GM21390 (cell line): Measurements from ENCODE around the gene PGM2.

Experiments
- ATAC-seq: cut with Tn5 transposase; IDR thresholded peaks from one replicate; pipeline ENCODE4 v1.9.1; 2021; ENCODE audit not compliant: unreplicated experiment

PGM2 gene

DNA sequence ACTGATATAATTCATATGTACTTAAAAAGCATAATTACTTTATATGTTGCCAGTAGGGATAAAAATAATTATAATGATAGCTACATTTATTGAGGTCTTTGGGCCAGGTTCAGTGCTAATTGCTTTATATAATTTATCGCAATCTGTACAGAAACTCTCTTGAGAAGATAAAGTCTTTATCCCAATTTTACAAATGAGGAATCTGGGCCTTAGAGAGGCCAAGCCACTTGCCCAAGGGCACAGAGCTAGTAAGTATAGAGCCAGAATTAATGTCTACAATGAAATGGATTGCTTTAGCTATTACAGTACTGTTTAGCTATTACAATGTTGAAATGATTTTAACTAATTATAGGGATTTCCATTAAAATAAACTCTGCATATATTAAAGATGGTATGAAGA lies 33.8 kb downstream of the PGM2 start:
- ATAC-seq = no peak

DNA sequence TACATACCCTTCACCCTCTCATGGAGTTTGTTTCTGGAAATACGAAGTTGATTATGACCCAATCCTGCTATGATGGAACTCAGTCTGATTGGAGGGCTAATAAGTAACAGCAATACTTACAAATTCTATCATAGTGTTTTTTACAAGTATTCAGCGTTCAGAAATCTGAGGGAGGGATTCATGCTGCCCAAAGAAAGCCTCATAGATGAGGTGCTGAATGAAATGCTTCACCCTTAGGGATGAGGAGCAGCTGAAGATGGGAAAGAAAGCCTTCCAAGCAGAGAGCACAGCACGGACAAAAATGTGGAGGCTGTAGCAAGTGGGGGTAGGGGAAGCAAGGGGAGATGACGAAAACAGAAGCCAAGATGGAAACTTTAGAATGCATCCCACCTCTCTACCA lies 36.5 kb downstream of the PGM2 start:
- no peak for ATAC-seq

DNA sequence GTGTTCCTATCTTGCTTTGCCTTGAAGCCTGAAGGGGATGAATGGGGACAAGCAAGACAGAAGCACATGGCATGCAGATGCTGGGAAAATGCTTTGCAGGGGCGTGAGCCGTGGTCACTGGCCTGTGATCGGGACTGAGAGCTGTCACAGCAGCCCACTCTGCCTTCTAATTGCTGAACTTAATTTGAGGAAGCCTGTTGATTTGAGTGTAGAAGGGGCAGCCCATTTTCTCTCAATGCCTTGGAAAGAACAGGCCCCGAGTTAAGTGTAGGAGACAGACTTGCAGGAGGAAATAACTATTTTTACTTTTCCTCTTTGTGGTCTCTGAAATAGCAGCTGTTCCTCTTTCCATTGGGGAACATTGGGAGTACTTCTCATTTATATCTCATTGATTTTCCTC lies 38.3 kb downstream of the PGM2 start:
- no peak for ATAC-seq

DNA sequence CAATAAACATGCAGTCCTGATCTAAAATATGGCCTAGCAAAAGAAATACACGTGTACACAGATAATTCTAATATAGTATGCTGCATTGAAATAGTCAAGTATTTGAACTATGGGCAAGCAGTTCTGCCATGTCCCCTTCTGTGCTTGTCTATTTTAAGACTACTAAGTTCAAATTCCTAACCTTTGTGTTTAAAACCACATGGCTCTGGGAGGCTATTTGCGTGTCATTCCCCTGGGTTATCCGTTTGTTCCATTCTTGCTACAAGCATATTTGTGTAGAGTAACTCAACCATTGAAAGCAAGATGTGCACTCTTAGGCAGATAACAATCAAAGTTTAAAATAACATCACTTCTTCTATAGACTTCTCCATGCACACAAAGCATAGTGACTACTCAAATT lies 39.0 kb downstream of the PGM2 start:
- ATAC-seq = no peak

DNA sequence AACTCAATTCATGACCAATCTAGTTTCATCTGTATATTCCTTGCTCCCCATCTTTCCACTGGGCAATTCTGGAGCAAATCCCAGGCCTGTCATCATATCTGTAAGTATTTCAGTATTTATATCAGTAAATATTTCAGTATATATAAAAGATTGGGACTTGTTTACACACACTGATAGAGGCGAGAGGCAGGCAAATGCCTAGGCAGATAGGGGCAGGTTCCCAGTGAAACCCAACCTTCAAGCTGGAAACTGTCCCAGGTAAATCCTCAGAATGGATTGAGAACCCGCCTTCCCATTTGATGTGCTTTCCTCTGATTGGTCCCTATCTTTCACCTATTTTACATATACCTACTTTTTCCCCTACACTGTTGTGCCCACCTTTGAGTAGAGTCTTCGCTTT lies 40.6 kb downstream of the PGM2 start:
- ATAC-seq = no peak

DNA sequence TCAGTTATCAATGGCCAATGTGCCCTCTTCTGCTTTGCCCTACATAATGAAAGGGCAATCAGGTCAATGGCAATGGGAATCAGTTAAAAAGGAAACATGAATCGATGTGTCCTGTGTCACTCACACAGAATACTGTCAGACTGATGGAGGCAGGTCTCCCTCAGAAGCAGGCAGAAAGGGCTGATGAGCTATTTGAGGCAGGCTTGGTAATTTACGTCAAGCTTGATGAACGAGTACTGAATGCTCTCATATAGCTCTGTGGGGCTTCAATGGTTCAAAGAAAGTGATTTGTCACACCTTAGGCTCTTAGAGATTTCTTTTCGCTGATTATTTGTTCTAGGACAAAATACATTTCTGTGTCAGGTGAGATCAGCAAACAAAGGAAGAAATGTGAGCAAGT lies 41.8 kb downstream of the PGM2 start:
- ATAC-seq = no peak

DNA sequence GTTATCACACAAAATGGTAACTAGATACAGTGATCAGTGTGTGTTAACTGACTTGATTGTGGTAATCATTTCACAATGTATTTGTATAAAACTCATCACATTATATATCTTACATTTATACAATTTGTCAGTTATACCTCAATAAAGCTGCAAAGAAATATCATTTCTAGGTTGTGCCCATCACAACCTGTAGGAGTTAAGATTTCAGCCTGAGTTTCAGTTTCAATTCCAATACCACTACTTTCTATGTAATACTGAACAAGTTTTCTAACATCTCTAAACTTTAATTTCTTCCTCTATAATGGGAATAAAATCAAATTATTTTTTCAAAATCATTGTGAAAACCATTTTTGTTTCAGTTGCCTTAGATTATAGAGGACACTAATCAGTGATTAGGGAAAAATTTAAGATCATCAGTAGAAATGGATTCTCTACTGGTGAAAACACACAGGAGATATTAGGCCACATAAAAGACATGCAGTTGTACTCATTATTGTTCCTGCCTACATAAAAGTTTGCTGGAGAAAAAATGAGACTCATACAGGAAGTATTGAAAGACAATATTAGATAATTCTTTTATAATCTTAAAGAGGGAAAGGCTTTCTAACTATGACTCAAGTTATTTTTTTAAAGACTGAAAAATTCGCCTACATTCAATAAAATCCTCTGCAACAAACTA lies 46.0 kb downstream of the PGM2 start:
- ATAC-seq = no peak

DNA sequence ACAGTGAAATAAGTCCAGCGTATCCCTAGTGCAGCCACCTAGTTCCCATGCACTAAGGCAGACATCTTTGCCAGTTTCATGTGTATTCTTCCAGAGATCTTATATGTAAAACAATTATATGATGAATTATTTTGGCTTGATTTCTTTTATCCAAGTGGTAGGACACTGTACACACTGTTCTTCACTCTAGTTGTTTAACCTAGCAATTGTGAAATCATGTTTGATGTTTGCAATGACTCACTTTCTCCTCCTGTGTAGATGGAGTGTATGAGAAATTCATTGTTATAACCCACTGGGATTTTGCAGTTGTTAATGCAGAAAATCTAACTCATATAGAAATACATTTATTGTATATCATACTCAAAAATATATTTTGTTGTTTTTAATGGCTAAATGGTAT lies 46.9 kb downstream of the PGM2 start:
- no peak for ATAC-seq

DNA sequence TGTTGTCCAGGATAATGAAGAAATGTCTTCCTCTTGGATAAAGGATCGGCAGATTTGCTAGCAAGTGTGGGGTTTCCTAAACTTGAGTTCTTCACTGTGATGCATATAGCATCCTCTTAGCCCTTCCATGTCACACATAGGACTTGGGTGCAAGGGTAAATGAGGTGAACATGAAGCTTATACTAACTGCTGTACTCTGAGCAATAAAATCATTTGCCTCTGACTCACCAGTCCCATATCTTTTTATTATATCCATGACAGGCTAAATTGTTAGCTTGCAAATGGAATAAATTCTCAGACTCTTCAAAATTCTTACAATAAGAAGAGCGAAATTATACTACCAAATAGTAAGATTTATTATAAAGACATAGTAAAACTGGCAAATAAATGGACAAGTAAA lies 49.7 kb downstream of the PGM2 start:
- no peak for ATAC-seq

DNA sequence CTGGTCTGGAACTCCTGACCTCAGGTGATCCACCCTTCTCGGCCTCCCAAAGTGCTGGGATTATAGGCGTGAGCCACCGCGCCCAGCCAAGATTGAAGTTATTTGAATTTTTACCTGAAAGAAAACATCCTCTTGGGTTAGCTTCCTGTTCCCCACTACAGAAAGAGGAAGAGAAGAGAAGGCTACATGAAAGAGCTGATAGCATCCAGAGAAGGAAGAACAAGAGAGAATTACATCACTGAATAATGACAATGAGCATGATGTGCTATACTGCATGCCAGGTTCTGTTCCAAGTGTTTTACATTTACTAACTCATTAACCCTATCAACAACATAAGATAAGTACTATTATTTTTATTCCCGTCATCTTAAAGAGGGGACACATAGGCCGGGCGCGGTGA lies 52.9 kb downstream of the PGM2 start:
- ATAC-seq = no peak

DNA sequence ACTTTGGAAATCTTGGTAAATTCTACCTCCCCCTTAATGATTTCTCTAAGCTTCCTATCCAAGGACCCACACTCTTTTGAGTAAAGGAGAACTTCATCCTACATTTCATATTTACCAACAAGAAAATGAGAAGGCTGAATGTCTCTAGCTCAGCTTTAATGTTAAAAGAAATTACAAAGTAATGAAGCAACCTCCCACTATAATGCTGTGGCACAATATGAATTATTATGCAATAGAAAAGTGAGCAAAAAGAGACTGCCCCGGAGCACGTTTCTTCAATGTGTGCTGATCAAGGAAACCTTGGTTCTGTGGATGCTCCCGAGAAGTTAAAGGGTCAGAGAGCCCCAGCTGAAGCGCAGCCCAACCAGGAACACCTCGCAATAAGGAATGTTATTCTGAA lies 55.3 kb downstream of the PGM2 start:
- no peak for ATAC-seq

DNA sequence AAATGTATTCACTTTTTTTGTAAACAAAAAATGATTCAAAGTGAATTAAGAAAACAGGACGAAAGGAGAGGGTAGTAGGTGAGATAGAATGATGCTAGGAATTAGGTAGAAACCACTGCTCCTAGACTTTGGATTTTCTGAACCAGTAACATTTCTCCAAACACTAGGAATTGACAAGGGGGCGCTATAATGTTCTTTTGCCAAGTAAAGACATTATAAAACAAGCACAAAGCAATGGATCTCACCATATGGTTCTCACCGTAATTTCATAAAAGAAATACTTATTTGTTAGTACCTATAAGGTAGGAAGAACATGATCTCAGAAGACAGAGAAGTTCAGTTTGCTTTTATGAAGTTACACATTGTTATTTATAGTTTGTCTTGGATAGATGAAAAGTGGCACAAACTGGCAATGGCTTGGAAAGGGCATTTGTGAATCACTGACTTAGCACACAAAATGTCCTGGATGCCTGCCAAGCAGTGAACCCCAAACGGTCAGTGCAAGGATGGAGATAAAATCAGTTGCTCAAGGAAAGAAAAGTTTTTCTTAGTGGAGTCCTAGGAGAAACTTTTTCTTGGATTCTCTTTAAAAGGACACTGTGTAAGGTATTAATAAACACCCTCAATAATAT lies 56.3 kb downstream of the PGM2 start:
- ATAC-seq = no peak

DNA sequence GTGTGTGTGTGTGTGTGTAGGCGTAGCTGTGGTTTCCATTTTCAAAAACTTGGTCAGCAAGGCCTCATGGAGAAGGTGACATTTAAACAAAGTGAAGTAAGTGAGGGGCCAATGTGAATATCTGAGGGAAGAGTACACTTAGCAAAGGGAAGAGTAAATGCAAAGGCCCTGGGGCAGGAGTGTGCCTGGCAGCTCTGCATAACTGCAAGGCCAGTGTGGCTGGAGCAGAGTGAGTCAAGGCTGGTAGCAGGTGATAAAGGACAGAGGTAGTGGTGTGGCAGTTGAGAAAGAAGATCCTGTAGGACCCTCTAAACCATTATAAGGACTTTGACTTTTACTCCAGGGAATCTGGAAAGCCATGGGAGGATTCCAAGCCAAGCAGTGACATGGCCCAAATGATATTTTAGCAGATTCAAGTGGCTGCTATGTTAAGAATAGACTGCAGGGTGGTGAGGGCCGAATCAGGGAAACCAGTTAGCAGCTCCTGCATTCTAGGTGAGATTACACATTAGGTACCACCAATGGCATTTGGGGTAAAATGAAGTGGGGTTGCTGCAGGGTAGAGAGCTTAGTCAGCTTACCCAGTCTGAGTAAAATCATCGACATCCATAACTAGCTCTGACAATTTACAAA lies 58.5 kb downstream of the PGM2 start:
- ATAC-seq = no peak

DNA sequence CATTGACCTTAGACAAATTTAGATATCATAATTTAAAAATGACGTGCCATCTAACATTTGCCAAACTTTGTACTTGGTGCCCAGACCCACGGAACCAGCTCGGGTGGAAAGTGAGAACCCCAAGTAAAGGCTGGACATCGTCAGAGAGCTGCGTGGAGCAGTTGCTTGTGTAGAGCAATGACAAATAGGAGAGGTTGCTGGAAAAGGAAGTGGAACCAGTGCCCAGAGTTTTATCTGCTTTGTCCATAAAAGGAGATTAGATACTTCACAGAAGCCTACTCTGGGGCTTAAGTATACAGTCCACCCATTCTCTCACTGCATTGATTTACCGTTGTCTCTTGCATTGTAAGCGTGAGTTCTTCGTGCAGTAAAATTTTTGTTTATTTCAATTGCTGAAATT lies 59.0 kb downstream of the PGM2 start:
- no peak for ATAC-seq

DNA sequence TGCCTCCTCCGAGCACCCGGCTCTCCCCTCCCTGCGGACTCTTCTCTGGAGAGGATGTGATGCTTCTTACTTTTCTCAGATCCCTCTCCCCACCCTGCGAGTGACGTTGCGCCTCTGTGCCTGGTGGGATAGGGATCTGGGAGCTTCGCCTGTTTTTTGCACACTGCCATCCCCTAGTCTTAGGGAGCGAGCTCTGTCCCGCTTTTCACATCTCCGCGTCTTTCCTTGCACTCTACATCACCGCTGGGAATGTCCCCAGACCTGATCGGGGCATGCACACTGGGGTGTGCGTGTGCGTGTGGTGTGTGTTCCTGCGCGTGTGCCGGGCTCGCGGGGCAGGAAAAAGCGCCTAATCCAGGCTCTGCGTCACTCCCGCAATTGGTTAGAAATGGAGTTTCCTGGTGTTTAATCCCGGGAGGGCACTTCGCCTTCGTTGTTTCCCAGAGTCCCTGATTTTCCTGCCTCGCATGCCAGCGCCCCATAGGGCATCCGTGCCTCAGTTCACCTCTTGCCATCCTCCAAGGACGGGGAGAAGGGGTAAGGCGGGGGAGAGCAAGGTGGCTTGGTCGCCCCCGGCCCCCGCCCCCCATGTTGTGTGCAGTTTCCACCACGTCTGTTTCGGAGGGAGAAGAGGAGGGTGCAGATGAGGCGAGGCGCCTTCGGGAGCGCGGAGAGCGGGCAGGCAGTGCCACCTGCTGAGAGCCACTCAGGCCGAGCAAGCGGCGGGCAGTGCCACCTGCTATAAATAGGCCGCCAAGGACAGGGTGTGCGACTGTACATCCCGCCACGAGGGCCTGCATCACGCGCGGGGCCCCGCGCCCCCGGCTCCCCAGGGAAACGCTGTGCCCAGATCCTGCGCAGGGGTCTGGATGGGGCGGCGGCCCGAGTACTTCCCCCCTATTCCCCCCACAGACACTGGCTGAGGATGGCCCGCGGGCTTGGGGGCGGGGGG lies 63.6 kb downstream of the PGM2 start:
- peak; percentile 7 for ATAC-seq

DNA sequence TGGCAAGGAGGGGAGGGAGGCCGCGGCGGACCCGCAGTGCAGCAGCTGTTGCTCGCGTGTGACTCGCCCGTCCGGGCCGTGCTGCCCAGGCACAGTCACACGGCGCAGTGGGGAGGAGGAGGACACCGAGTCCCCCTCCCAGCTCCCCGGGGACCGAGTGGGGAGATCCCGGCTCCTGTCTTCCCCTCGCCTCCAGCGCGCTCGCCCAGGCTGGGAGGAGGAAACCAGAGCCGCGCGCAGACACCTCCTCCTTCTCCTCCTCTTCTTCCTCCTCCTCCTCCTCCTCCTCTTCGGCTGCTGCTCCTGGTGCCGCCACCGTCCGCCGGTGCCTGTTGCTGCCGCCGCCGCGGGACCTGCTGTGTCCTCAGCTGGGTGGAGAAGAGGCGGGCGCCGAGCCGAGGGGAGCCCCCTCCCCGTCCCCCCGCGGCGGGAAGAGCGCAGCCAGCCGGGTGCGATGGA lies 64.3 kb downstream of the PGM2 start, which contains the start of gene TBC1D1:
TSS of gene TBC1D1 (plus strand) at position 284 of the 459 bp plus-strand sequence. CDS start 11,012 bp downstream, outside the sequence.
- peak; percentile 26 for ATAC-seq

DNA sequence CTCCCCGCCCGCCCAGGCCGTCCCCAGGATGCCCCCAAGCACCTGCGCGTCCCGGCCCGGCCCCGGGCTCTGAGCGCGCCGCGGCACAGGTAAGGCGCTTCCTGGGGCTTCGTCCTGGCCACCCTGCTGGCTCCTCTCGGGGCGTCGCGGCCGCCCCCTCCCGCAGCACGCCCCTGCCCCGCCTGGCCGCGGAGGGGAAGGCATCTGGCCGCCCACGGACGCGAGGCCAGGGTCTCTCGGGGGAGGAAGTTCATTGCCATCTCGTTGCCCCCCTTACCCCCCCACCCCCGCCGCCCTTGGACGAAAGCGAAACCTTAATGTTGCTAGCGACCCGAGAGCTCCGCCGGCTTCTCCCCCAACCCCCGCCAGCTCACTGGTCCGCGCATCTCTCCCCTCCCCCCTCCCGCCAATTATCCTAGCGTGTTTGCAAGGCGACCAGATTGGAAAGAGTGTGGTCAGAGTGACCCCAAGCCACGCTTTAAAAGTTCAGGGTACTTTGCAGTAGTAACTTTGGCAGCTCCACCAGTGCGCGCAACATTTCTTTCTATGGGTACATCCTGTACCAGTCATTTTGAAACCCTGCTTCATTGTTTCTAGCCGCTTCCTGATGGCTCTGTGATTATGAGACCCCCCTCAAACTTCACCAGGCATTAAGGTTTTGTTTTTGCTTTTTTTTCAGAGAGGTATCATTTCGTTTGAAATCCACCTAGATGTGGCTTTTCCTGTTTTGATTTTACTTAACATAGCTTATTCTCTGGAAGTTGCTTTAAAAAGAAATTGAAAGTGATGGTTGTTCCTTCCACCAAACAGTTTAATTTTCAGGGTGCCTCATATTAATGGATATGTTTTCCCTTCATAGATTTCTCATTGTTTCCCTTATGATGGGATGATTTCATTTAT lies 65.0 kb downstream of the PGM2 start:
- peak; percentile 58 for ATAC-seq

DNA sequence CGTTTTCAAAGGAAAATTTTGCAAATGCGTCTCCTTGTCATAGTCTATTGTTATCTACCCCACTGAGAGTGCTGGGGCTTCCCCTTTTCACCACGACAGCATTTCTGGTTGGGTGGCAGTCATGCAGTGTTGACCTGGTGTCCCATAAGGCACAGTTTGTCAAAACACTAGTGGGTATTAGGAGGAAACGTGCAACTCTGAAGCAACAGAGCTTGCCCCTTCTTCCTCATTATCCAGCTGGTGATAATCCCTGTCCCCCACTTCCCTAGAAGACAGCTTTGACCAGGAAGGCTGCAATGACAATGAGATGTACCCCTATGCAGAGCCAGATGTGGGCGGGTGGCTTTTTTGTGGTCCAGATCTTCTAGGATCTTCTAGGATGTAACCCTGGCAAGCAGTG lies 66.2 kb downstream of the PGM2 start:
- peak; percentile 48 for ATAC-seq

DNA sequence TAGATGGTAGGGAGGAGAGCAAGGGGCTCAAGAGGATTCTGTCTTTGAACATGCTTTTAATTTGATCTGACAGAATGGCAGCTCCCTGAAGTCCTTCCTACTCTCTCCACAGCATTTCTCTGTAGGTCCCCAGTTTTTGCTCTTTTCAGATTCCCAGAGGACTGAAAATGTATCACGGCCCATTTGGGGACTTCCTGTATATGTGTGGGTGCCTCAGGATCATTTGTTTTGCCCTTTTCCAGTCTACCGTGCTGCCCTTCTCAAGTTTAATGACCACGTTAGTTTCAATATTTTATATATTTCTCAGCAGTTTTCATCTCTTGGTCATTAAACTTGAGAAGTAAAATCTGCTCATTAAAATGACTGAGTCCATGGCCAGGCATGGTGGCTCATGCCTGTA lies 66.7 kb downstream of the PGM2 start:
- ATAC-seq = no peak

DNA sequence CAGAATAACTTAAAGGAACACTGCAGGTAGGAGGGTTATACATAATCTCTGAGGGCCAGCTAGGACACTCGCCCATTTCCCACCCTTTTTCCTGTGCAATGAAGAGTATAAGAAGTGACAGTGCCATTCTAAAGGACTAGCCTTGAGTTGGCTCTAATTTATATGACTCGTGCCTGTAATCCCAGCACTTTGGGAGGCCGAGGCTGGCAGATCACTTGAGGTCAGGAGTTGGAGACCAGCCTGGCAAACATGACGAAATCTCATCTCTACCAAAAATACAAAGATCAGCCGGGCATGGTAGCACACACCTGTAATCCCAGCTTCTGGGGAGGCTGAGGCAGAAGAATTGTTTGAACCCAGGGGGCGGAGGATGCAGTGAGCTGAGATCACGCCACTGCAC lies 68.8 kb downstream of the PGM2 start:
- no peak for ATAC-seq
